Liver (tissue), 3 donors: ENCODE measurements around the gene PARP4.
"Not testable (repeated sequence)": the region's sequence is repeated elsewhere in the genome, so short reads cannot be mapped to it uniquely, and the experiment has no call there.

Source experiments
- CTCF ChIP-seq: fragments of 150-350 bp; IDR thresholded peaks from 2 replicates; pipeline ENCODE4 v1.5.1; 2017; ENCODE audit warnings: improper control_type of control experiment, low read depth, low read length; ENCODE audit not compliant: missing input control
- EGR1 ChIP-seq, 2 donors: IDR thresholded peaks; 2 replicates each; pipeline ENCODE4 v1.6.1; 2016 to 2018; ENCODE audit warnings: antibody characterized with exemption in 2 of 2, low read depth in 2 of 2
- JUND ChIP-seq, 2 donors: IDR thresholded peaks; 2 replicates each; pipeline ENCODE4 v1.6.1; 2016; ENCODE audit warnings: antibody characterized with exemption in 2 of 2
- NR2F2 ChIP-seq: IDR thresholded peaks from 2 replicates; pipeline ENCODE4 v1.6.1; 2016; ENCODE audit warnings: antibody characterized with exemption
- RXRA ChIP-seq, 2 donors: IDR thresholded peaks; 2 replicates each; pipeline ENCODE4 v1.6.1; 2017 to 2018; ENCODE audit warnings: antibody characterized with exemption in 2 of 2, mild to moderate bottlenecking in 1 of 2
- TAF1 ChIP-seq: conservative IDR thresholded peaks from 2 replicates; pipeline ENCODE4 v1.6.1; 2016; ENCODE audit warnings: antibody characterized with exemption, mild to moderate bottlenecking
- donor health status: healthy.
- donor health status: healthy.

- TF ChIP-seq CTCF; JUND (IDR thresholded peaks at IDR 0.05); TAF1; RXRA (IDR thresholded peaks at IDR 0.05); NR2F2; EGR1 (IDR thresholded peaks at IDR 0.05; ENCODE audit: low read depth in 2 of 2): not testable (repeated sequence)
These were observed 6.3 kb downstream of the PARP4 start for GRCh38 chr13:24506283-24506682.
